Measurements from ENCODE around the gene ZDHHC19.

- no peak for TF ChIP-seq POLR2A (IDR thresholded peaks at IDR 0.05; ENCODE audit: low read depth, low read length)
- no peak for TF ChIP-seq POLR2AphosphoS5 (IDR thresholded peaks at IDR 0.05; ENCODE audit: low read depth, low read length)
- no peak for TF ChIP-seq TAF1 (IDR thresholded peaks at IDR 0.05; ENCODE audit: borderline replicate concordance, low read depth, low read length)
Measured at GRCh38 chr3:196156160-196156559, 55.0 kb downstream of the ZDHHC19 start.

All from GM12892 (cell line).